CD4-positive, alpha-beta T cell (primary cell): ENCODE measurements around the gene APOA5. TPM values are rescaled to one million over a fixed set of nuclear protein-coding genes. Genes with fewer than 3 reads are reported as not detected.

Experiments used
- ATAC-seq: fragments of 200-7000 bp; cut with Tn5 transposase; one replicate; pipeline ENCODE4 v1.10.0; 2022; ENCODE audit warnings: mild to moderate bottlenecking; ENCODE audit not compliant: poor library complexity
- CTCF ChIA-PET: fragments of 350-600 bp; sonication (Branson Sonifier 250); formaldehyde crosslinking; loops from one replicate; lab custom pipeline; 2021; ENCODE audit warnings: antibody characterized with exemption, inconsistent platforms; lab: Charles Lee
- POLR2A ChIA-PET: fragments of 350-600 bp; sonication (Branson Sonifier 250); formaldehyde crosslinking; loops from one replicate; lab custom pipeline; 2021; ENCODE audit warnings: antibody characterized with exemption, inconsistent platforms; lab: Charles Lee
- DNase-seq, 14 experiments: peaks; one replicate each; pipeline ENCODE4 v3.0.0-alpha.2; 2013 to 2020; ENCODE audit warnings: mixed read lengths in 2 of 14
- H3K27ac ChIP-seq, 2 donors: one replicate each; pipeline versions ENCODE4 v1.5.1 to v1.7.0; 2013; ENCODE audit warnings: low read length in 2 of 2, low read depth in 1 of 2, mild to moderate bottlenecking in 1 of 2
- H3K27me3 ChIP-seq, 2 experiments: 1 replicate in 1 of 2; 2 replicates in 1 of 2; pipeline versions ENCODE4 v1.6.1 to v1.7.0; 2013; ENCODE audit warnings: low read length in 2 of 2, control low read depth in 1 of 2, mild to moderate bottlenecking in 1 of 2, moderate library complexity in 1 of 2; ENCODE audit not compliant: insufficient read depth in 2 of 2, control insufficient read depth in 1 of 2
- H3K36me3 ChIP-seq: one replicate; pipeline ENCODE4 v1.6.1; 2013; ENCODE audit warnings: low read length, control low read depth; ENCODE audit not compliant: insufficient read depth
- H3K4me1 ChIP-seq: one replicate; pipeline ENCODE4 v1.6.1; 2013; ENCODE audit warnings: low read length, control low read depth; ENCODE audit not compliant: insufficient read depth
- H3K4me3 ChIP-seq: one replicate; pipeline ENCODE4 v1.5.1; 2013; ENCODE audit warnings: mild to moderate bottlenecking, low read length, moderate library complexity
- H3K9me3 ChIP-seq, 2 experiments: 1 replicate in 1 of 2; 2 replicates in 1 of 2; pipeline versions ENCODE4 v1.6.1 to v1.7.0; 2013; ENCODE audit warnings: low read length in 2 of 2, mild to moderate bottlenecking in 2 of 2, control low read depth in 1 of 2, moderate library complexity in 1 of 2; ENCODE audit not compliant: control insufficient read depth in 1 of 2, insufficient read depth in 1 of 2
- H3K27ac Mint-ChIP-seq: one replicate; pipeline ENCODE4 v1.8.0; 2020; ENCODE audit warnings: mixed read lengths
- H3K27me3 Mint-ChIP-seq: one replicate; pipeline ENCODE4 v1.8.0; 2021; ENCODE audit warnings: mixed read lengths
- H3K36me3 Mint-ChIP-seq: one replicate; pipeline ENCODE4 v1.8.0; 2021; ENCODE audit warnings: low read depth, mixed read lengths
- H3K4me1 Mint-ChIP-seq: one replicate; pipeline ENCODE4 v1.8.0; 2021; ENCODE audit warnings: low read depth, mixed read lengths
- H3K4me3 Mint-ChIP-seq: one replicate; pipeline ENCODE4 v1.8.0; 2020; ENCODE audit warnings: mild to moderate bottlenecking, mixed read lengths
- H3K9me3 Mint-ChIP-seq: one replicate; pipeline ENCODE4 v1.8.0; 2020; ENCODE audit warnings: mixed read lengths
- CTCF ChIP-seq: fragments of 200-600 bp; IDR thresholded peaks from one replicate; pipeline ENCODE4 v1.8.0; 2022; ENCODE audit warnings: antibody characterized with exemption, mild to moderate bottlenecking
- intact Hi-C, 2 experiments: fragments of 100-400 bp; cut with DNase I in 1 of 2; cut with micrococcal nuclease in 1 of 2; formaldehyde crosslinking; loops; one replicate each; pipeline versions ENCODE4 v1.15.1 to v1.9.0; 2023 to 2025; cut with DNase I, micrococcal nuclease
- total RNA-seq, 174 experiments: library from RNA in 2 of 174; stranded (reverse) in 2 of 174; gene quantifications; one replicate each; pipeline ENCODE4 v1.2.3 and lab custom pipeline; 2021 to 2026

The APOA5 gene
- total RNA-seq, 2 experiments from 2014 or later: not detected

GRCh38 chr11:116787786-116788486 lies 3.7 kb downstream of the APOA5 start, which contains the start of gene ZPR1:
Gene ZPR1 (minus strand): TSS chr11:116788023. CDS start chr11:116787990, 33 bp downstream.
- no peaks in the 10 kb centered on the region for H3K9me3 Mint-ChIP-seq
- H3K27ac ChIP-seq: peak within 1 kb of the TSS; percentile 63 to 79
- peaks cover 53% of the 10 kb centered on the region for H3K36me3 Mint-ChIP-seq
- no peaks in the 10 kb centered on the region for H3K27me3 ChIP-seq
- peaks cover 52% of the 10 kb centered on the region for H3K4me1 Mint-ChIP-seq
- H3K4me3 Mint-ChIP-seq: peak within 1 kb of the TSS; percentile 94
- no peaks in the 10 kb centered on the region for H3K9me3 ChIP-seq
- DNase-seq: peak; percentile 71 to 92 (median 84)
- H3K36me3 ChIP-seq: peaks cover 37% of the 10 kb centered on the region
- peaks cover 46% of the 10 kb centered on the region for H3K4me1 ChIP-seq
- ATAC-seq: peak; percentile 82
- TF ChIP-seq CTCF: no peak
- H3K4me3 ChIP-seq: peak within 1 kb of the TSS; percentile 85
- intact Hi-C loops: loop anchor here (1.0 to 5.0 kb wide), 6 partner anchors 15 to 539 kb away; partner anchors contain the start of genes BUD13 (in 2 of the 2), PCSK7 (in 2 of the 2), RNF214 (in 2 of the 2) and CEP164 (in 1 of the 2)
- CTCF ChIA-PET: interaction anchor here (1.1 to 1.4 kb wide), 3 partner anchors 16 to 48 kb away, joined by 3 read pairs; no protein-coding TSS in a partner anchor
- H3K27ac Mint-ChIP-seq: peak within 1 kb of the TSS; percentile 96
- no peaks in the 10 kb centered on the region for H3K27me3 Mint-ChIP-seq
- POLR2A ChIA-PET: interaction anchor here (0.7 to 3.0 kb wide), 18 partner anchors 11 to 443 kb away, joined by 3 to 64 read pairs (median 4); partner anchors contain the start of genes BUD13, PAFAH1B2, PCSK7 and SIDT2

DNA sequence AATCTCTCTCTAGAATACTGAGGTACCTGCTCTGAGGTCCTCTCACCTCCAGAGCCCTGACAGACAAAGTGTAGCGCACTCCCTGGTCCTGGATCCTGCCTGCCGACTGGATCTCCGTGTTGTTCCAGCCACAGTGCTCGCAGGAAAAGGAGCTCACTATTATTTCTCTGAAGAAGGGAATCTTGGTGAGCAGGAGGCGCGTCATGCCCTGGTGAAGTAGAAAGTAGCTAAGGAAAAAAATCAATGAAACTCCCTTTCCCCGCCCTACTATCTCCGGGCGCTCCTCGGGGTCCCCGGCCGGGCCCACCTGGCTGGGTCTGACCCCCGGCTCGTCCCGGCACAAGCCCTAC lies 4.3 kb downstream of the APOA5 start:
- peak overlapping the region; percentile 32 to 63 for H3K27ac ChIP-seq
- CTCF ChIA-PET: interaction anchor here (1.1 to 1.4 kb wide), 3 partner anchors 16 to 49 kb away, joined by 3 read pairs; no protein-coding TSS in a partner anchor
- peaks cover 46% of the 10 kb centered on the region for H3K4me1 ChIP-seq
- H3K9me3 ChIP-seq: no peaks in the 10 kb centered on the region
- Mint-ChIP-seq H3K4me3 (peak overlapping the region; percentile 94), H3K36me3 (peaks cover 58% of the 10 kb centered on the region), H3K27me3 (no peaks in the 10 kb centered on the region), H3K27ac (peak overlapping the region; percentile 96), H3K4me1 (peaks cover 50% of the 10 kb centered on the region), H3K9me3 (no peaks in the 10 kb centered on the region)
- POLR2A ChIA-PET: interaction anchor here (0.6 to 3.0 kb wide), 15 partner anchors 11 to 444 kb away, joined by 3 to 64 read pairs (median 6); partner anchors contain the start of genes BUD13, PAFAH1B2, PCSK7 and SIDT2
- DNase-seq: peak in 1 of 14 experiments; percentile 10
- peak overlapping the region; percentile 85 for H3K4me3 ChIP-seq
- ATAC-seq: peak; percentile 1
- intact Hi-C loops: loop anchor here (5.0 kb wide), 3 partner anchors 65 to 540 kb away; partner anchors contain the start of genes CEP164 (in 1 of the 2), PCSK7 (in 1 of the 2) and RNF214 (in 1 of the 2)
- no peaks in the 10 kb centered on the region for H3K27me3 ChIP-seq
- TF ChIP-seq CTCF: no peak
- peaks cover 42% of the 10 kb centered on the region for H3K36me3 ChIP-seq

- ChIA-PET CTCF (interaction anchor here (1.3 to 1.4 kb wide), 2 partner anchors 15 to 49 kb away, joined by 3 read pairs; no protein-coding TSS in a partner anchor), POLR2A (interaction anchor here (0.6 to 3.0 kb wide), 13 partner anchors 11 to 444 kb away, joined by 3 to 64 read pairs (median 6); partner anchors contain the start of genes BUD13, PAFAH1B2, PCSK7 and SIDT2)
- Histone ChIP-seq H3K4me1 (peaks cover 46% of the 10 kb centered on the region), H3K9me3 (no peaks in the 10 kb centered on the region), H3K27ac (peak overlapping the region in 1 of 2 donors; percentile 32), H3K27me3 (no peaks in the 10 kb centered on the region), H3K36me3 (peaks cover 47% of the 10 kb centered on the region), H3K4me3 (peak overlapping the region; percentile 85)
- H3K4me3 Mint-ChIP-seq: peak overlapping the region; percentile 94
- TF ChIP-seq CTCF: no peak
- H3K36me3 Mint-ChIP-seq: peaks cover 63% of the 10 kb centered on the region
- intact Hi-C loops: loop anchor here (1.0 to 5.0 kb wide), 4 partner anchors 12 to 540 kb away; partner anchors contain the start of genes CEP164 (in 1 of the 2), PCSK7 (in 1 of the 2) and RNF214 (in 1 of the 2)
- ATAC-seq (no peak), DNase-seq (no peak)
- H3K27ac Mint-ChIP-seq: peak overlapping the region; percentile 96
- H3K9me3 Mint-ChIP-seq: no peaks in the 10 kb centered on the region
- no peaks in the 10 kb centered on the region for H3K27me3 Mint-ChIP-seq
- H3K4me1 Mint-ChIP-seq: peaks cover 50% of the 10 kb centered on the region
Observed at GRCh38 chr11:116786966-116787365, 4.7 kb downstream of the APOA5 start.
